CD4-positive, alpha-beta T cell treated with Interleukin-1 beta for 1 hour (primary cell): ENCODE results near the gene CHST8.

Source experiments
- DNase-seq, 2 donors: peaks; one replicate each; pipeline ENCODE4 v3.0.0-alpha.2; 2020 to 2022

Gene CHST8

GRCh38 chr19:33749016-33749415, 127.3 kb downstream of the CHST8 start:
- no peak for DNase-seq

GRCh38 chr19:33749619-33750175, 127.9 kb downstream of the CHST8 start:
- no peak for DNase-seq

GRCh38 chr19:33750587-33751435, 129.1 kb downstream of the CHST8 start:
- no peak for DNase-seq

GRCh38 chr19:33751436-33751770, 129.7 kb downstream of the CHST8 start:
- no peak for DNase-seq

GRCh38 chr19:33752018-33752800, 130.5 kb downstream of the CHST8 start:
- no peak for DNase-seq

- no peak for DNase-seq
Observed at GRCh38 chr19:33752945-33753344, 131.2 kb downstream of the CHST8 start.

GRCh38 chr19:33754361-33754760, 132.6 kb downstream of the CHST8 start:
- DNase-seq, result no peak

GRCh38 chr19:33755099-33756035, 133.6 kb downstream of the CHST8 start:
- DNase-seq, result no peak

- DNase-seq, result no peak
Observed at GRCh38 chr19:33756177-33756576, 134.4 kb downstream of the CHST8 start.

GRCh38 chr19:33758541-33759013, 136.8 kb downstream of the CHST8 start:
- no peak for DNase-seq

- DNase-seq, result no peak
Observed at GRCh38 chr19:33759356-33759755, 137.6 kb downstream of the CHST8 start.

GRCh38 chr19:33763633-33764371, 142.0 kb downstream of the CHST8 start:
- no peak for DNase-seq

GRCh38 chr19:33766623-33767022, 144.9 kb downstream of the CHST8 start:
- DNase-seq, result no peak

- no peak for DNase-seq
Observed at GRCh38 chr19:33767898-33768413, 146.2 kb downstream of the CHST8 start.

GRCh38 chr19:33769208-33769607, 147.5 kb downstream of the CHST8 start:
- no peak for DNase-seq

GRCh38 chr19:33770107-33770506, 148.4 kb downstream of the CHST8 start:
- DNase-seq, result no peak

GRCh38 chr19:33771384-33772101, 149.8 kb downstream of the CHST8 start:
- peak; percentile 45 to 62 for DNase-seq

- DNase-seq, result no peak
Observed at GRCh38 chr19:33772102-33772857, 150.5 kb downstream of the CHST8 start.

GRCh38 chr19:33772858-33773180, 151.1 kb downstream of the CHST8 start:
- no peak for DNase-seq
